ENCODE data around the gene ARL6IP5. TPM values are rescaled to one million over a fixed set of nuclear protein-coding genes. Genes with fewer than 3 reads are reported as not detected.

Gene ARL6IP5
- total RNA-seq, 1 experiment from 2014 or later: 42.4 TPM

Other genes starting within 250 kb of the ARL6IP5 start
- not detected in 2 replicates for gene TAFA4, start 152.4 kb upstream of the ARL6IP5 start, total RNA-seq (2014; rRNA removed; shearing (Covaris generic))
- 4.1 and 9.0 TPM in 2 replicates for gene EOGT, start 71.3 kb upstream of the ARL6IP5 start, total RNA-seq (2014; rRNA removed; shearing (Covaris generic))
- gene TMF1, start 32.6 kb upstream of the ARL6IP5 start, total RNA-seq (2014; rRNA removed; shearing (Covaris generic)): 11.8 and 15.8 TPM in 2 replicates
- 43.0 and 44.9 TPM in 2 replicates for gene UBA3, start 4.6 kb upstream of the ARL6IP5 start, total RNA-seq (2014; rRNA removed; shearing (Covaris generic))
- not detected in 2 replicates for gene LMOD3, start 37.7 kb downstream of the ARL6IP5 start, total RNA-seq (2014; rRNA removed; shearing (Covaris generic))